DND-41 (cell line): Measurements from ENCODE around the gene CDCA7L.

Experiments
- ATAC-seq: fragments of 200-7000 bp; cut with Tn5 transposase; 3 replicates; pipeline ENCODE4 v1.9.1; 2021; ENCODE audit warnings: low read depth; ENCODE audit not compliant: insufficient read depth
- DNase-seq: peaks from one replicate; pipeline ENCODE4 v3.0.0-alpha.2; 2020
- H2AFZ ChIP-seq: 2 replicates; pipeline ENCODE4 v1.6.0; 2012; ENCODE audit warnings: low read depth, low read length
- H3K27ac ChIP-seq: 2 replicates; pipeline ENCODE4 v1.5.1; 2012; ENCODE audit warnings: low read length, inconsistent platforms
- H3K27me3 ChIP-seq: fragments of 200-600 bp; sonication (generic); 2 replicates; pipeline ENCODE4 v1.6.0; 2012; ENCODE audit warnings: low read length, mild to moderate bottlenecking, inconsistent platforms; ENCODE audit not compliant: insufficient read depth, poor library complexity
- H3K36me3 ChIP-seq: 2 replicates; pipeline ENCODE4 v1.5.1; 2012; ENCODE audit warnings: low read length, inconsistent platforms; ENCODE audit not compliant: insufficient read depth
- H3K4me1 ChIP-seq: 2 replicates; pipeline ENCODE4 v1.5.1; 2012; ENCODE audit warnings: mild to moderate bottlenecking, low read length; ENCODE audit not compliant: insufficient read depth
- H3K4me2 ChIP-seq: 2 replicates; pipeline ENCODE4 v1.6.0; 2012; ENCODE audit warnings: mild to moderate bottlenecking, moderate library complexity, low read length, inconsistent platforms; ENCODE audit not compliant: insufficient read depth
- H3K4me3 ChIP-seq, 2 experiments: fragments of 200-600 bp in 1 of 2; shearing (Covaris generic) in 1 of 2; 2 replicates each; pipeline ENCODE4 v1.5.1; 2012 to 2016; ENCODE audit warnings: inconsistent platforms in 2 of 2, low read length in 2 of 2, mild to moderate bottlenecking in 2 of 2, low read depth in 1 of 2, moderate library complexity in 1 of 2
- H3K79me2 ChIP-seq: 2 replicates; pipeline ENCODE4 v1.6.0; 2012; ENCODE audit warnings: low read length, inconsistent platforms; ENCODE audit not compliant: insufficient read depth
- H3K9ac ChIP-seq: 2 replicates; pipeline ENCODE4 v1.6.0; 2012; ENCODE audit warnings: low read depth, mild to moderate bottlenecking, inconsistent platforms, low read length, moderate library complexity
- H3K9me3 ChIP-seq: 2 replicates; pipeline ENCODE4 v1.5.1; 2012; ENCODE audit warnings: low read length, moderate library complexity, mild to moderate bottlenecking, inconsistent platforms; ENCODE audit not compliant: insufficient read depth, severe bottlenecking
- H4K20me1 ChIP-seq: 2 replicates; pipeline ENCODE4 v1.6.0; 2012; ENCODE audit warnings: low read length; ENCODE audit not compliant: insufficient read depth
- CTCF ChIP-seq: IDR thresholded peaks from 2 replicates; pipeline ENCODE4 v1.5.1; 2012; ENCODE audit warnings: borderline replicate concordance, low read length, moderate library complexity, mild to moderate bottlenecking; ENCODE audit not compliant: poor library complexity, severe bottlenecking; ENCODE audit errors: extremely low read depth
- EZH2 ChIP-seq: IDR thresholded peaks from 3 replicates; pipeline ENCODE4 v1.6.1; 2012; ENCODE audit warnings: borderline replicate concordance, low read depth, mild to moderate bottlenecking, moderate library complexity, low read length, inconsistent platforms; ENCODE audit not compliant: severe bottlenecking

Gene CDCA7L

GRCh38 chr7:21912931-21913780 is 32.5 kb downstream of the CDCA7L start:
- no peaks in the 10 kb centered on the region for H3K36me3 ChIP-seq
- no peaks in the 10 kb centered on the region for H3K9me3 ChIP-seq
- no peak for ATAC-seq
- H3K79me2 ChIP-seq, result no peaks in the 10 kb centered on the region
- no peaks in the 10 kb centered on the region for H4K20me1 ChIP-seq
- no peak overlapping the region for H3K27ac ChIP-seq
- H2AFZ ChIP-seq, result no peak overlapping the region
- no peak overlapping the region for H3K4me3 ChIP-seq
- H3K4me2 ChIP-seq, result no peak overlapping the region
- TF ChIP-seq CTCF (no peak), EZH2 (no peak)
- H3K9ac ChIP-seq, result no peak overlapping the region
- peaks cover 3% of the 10 kb centered on the region for H3K27me3 ChIP-seq
- H3K4me1 ChIP-seq, result no peaks in the 10 kb centered on the region
- DNase-seq, result no peak

- Histone ChIP-seq H3K27me3 (peaks cover 3% of the 10 kb centered on the region), H3K4me2 (no peak overlapping the region), H3K36me3 (no peaks in the 10 kb centered on the region), H2AFZ (no peak overlapping the region), H3K9me3 (no peaks in the 10 kb centered on the region), H3K27ac (no peak overlapping the region), H4K20me1 (no peaks in the 10 kb centered on the region), H3K4me1 (no peaks in the 10 kb centered on the region), H3K9ac (no peak overlapping the region), H3K79me2 (no peaks in the 10 kb centered on the region), H3K4me3 (no peak overlapping the region)
- DNase-seq, result no peak
- no peak for TF ChIP-seq CTCF
- TF ChIP-seq EZH2, result no peak
- ATAC-seq, result no peak
Observed at GRCh38 chr7:21912305-21912704, 33.4 kb downstream of the CDCA7L start.

- no peak for TF ChIP-seq CTCF
- TF ChIP-seq EZH2, result no peak
- Histone ChIP-seq H2AFZ (no peak overlapping the region), H3K9me3 (no peaks in the 10 kb centered on the region), H3K4me3 (no peak overlapping the region), H3K4me2 (no peak overlapping the region), H3K27me3 (no peaks in the 10 kb centered on the region), H3K27ac (no peak overlapping the region), H3K36me3 (no peaks in the 10 kb centered on the region), H3K4me1 (no peaks in the 10 kb centered on the region), H3K79me2 (no peaks in the 10 kb centered on the region), H3K9ac (no peak overlapping the region), H4K20me1 (no peaks in the 10 kb centered on the region)
- no peak for DNase-seq
- ATAC-seq, result no peak
Observed at GRCh38 chr7:21911341-21911875, 34.3 kb downstream of the CDCA7L start.
